Measurements from ENCODE around the gene SDS. TPM values are rescaled to one million over a fixed set of nuclear protein-coding genes. Genes with fewer than 3 reads are reported as not detected.
"Not testable (repeated sequence)": the region's sequence is repeated elsewhere in the genome, so short reads cannot be mapped to it uniquely, and the experiment has no call there.

Gene SDS
- total and polyA plus RNA-seq, 2 experiments from 2014 or later, result not detected

DNA sequence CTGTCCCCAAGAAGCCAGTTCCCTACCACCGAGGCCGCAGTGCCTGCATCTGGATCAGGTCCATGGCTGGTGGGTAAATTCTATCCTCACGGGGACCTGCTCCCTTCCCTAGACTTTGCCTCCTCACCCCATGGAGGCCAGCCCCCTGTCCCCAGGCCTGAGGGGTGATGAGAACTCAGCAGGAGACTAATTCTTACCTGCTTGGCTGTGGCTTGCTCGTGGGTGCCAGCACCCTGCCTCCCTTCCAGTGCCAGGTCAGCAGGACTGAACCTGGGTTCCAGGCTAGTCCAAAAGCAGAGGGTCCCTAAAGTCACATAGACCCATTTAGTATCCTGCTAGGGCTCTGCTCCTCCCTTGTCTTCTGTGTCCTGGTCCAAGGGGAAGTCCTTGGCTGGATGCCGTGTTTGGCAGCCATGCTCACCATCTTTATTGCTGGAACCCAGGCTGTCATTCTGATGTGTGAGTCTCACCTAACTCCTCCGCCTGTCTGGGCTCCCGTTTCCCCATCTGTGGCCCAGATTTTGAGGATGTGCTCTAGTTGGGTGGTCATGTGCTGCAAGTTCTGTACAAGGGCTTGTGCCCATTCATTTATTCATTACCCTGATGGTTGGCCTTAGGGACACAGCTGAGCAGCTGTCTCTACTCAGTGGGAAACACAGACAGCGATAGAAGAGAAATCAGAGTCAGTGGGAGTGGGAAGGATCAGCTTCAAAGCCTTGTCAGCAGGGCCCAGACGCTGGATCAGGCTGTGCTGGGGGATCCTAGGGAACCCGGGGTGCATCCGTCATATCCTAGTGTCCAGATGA, 44.4 kb downstream of the SDS start:
- Histone ChIP-seq H3K4me3 (peak overlapping the region; percentile 52), H3K27ac (no peak overlapping the region), H3K36me3 (no peaks in the 10 kb centered on the region), H3K4me1 (ENCODE audit: low read depth) (no peaks in the 10 kb centered on the region), H3K9me3 (ENCODE audit: low read depth) (no peaks in the 10 kb centered on the region), H3K27me3 (no peaks in the 10 kb centered on the region)
- TF ChIP-seq, protein P1, sequence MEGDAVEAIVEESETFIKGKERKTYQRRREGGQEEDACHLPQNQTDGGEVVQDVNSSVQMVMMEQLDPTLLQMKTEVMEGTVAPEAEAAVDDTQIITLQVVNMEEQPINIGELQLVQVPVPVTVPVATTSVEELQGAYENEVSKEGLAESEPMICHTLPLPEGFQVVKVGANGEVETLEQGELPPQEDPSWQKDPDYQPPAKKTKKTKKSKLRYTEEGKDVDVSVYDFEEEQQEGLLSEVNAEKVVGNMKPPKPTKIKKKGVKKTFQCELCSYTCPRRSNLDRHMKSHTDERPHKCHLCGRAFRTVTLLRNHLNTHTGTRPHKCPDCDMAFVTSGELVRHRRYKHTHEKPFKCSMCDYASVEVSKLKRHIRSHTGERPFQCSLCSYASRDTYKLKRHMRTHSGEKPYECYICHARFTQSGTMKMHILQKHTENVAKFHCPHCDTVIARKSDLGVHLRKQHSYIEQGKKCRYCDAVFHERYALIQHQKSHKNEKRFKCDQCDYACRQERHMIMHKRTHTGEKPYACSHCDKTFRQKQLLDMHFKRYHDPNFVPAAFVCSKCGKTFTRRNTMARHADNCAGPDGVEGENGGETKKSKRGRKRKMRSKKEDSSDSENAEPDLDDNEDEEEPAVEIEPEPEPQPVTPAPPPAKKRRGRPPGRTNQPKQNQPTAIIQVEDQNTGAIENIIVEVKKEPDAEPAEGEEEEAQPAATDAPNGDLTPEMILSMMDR (IDR thresholded peaks at IDR 0.05; ENCODE audit: low read depth, low read length), result no peak
- peak in 1 of 2 donors; percentile 53 for DNase-seq (ENCODE audit: low read depth in 1 of 2, low spot score in 1 of 2)

DNA sequence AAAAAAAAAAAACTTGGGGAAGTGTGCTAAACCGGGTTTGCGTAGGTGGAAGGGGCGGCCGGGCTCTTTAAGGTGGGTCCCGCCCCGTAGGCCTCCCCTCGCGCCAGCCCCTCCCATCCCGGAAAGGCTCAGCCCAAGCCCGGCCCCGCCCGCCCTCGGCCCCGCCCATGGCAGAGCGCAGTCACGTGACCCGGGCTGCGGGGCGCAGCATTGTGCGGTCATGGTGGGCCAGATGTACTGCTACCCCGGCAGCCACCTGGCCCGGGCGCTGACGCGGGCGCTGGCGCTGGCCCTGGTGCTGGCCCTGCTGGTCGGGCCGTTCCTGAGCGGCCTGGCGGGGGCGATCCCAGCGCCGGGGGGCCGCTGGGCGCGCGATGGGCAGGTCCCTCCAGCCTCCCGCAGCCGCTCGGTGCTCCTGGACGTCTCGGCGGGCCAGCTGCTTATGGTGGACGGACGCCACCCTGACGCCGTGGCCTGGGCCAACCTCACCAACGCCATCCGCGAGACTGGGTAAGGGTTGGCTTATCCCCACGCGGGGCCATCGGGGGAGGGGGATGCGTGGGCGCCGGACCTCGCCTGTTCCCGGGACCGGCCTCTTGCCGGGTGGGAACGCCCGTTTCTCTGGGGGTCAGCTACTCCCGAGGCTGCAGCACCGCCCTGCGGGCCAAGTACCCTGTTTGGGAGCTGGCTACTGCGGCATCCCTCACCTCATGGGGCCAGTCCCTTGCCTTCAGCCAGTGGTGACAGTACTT, 45.1 kb downstream of the SDS start, which contains the start of gene PLBD2:
Gene PLBD2, plus strand, starts transcription at position 207 of the 752 bp plus-strand sequence. Its CDS starts 14 bp downstream, at position 221.
- DNase-seq (ENCODE audit: low read depth in 1 of 2, low spot score in 1 of 2), result peak; percentile 97
- Histone ChIP-seq H3K4me1 (ENCODE audit: low read depth) (no peaks in the 10 kb centered on the region), H3K9me3 (ENCODE audit: low read depth) (no peaks in the 10 kb centered on the region), H3K36me3 (no peaks in the 10 kb centered on the region), H3K4me3 (peak within 1 kb of the TSS; percentile 52), H3K27ac (no peak within 1 kb of the TSS), H3K27me3 (no peaks in the 10 kb centered on the region)
- TF ChIP-seq, protein P1 (IDR thresholded peaks at IDR 0.05; ENCODE audit: low read depth, low read length), result no peak

DNA sequence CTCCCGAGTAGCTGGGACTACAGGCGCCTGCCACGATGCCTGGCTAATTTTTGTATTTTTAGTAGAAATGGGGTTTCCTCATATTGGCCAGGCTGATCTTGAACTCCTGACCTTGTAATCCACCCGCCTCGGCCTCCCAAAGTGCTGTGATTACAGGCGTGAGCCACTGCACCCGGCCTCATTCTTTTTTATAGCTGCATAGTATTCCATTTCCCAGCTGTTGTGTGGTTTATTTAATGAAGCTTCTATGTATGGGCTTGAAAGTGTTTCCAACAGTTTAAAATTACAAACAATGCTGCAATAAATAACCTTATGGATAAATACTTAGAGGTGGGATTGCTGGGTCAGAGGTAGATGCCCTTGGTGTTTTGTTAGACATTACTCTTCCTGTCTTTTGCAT, 49.5 kb downstream of the SDS start:
- not testable (repeated sequence) for H3K36me3 ChIP-seq; H3K27me3 ChIP-seq; H3K4me3 ChIP-seq; DNase-seq (ENCODE audit: low read depth in 1 of 2, low spot score in 1 of 2); H3K9me3 ChIP-seq (ENCODE audit: low read depth); H3K27ac ChIP-seq; H3K4me1 ChIP-seq (ENCODE audit: low read depth)

DNA sequence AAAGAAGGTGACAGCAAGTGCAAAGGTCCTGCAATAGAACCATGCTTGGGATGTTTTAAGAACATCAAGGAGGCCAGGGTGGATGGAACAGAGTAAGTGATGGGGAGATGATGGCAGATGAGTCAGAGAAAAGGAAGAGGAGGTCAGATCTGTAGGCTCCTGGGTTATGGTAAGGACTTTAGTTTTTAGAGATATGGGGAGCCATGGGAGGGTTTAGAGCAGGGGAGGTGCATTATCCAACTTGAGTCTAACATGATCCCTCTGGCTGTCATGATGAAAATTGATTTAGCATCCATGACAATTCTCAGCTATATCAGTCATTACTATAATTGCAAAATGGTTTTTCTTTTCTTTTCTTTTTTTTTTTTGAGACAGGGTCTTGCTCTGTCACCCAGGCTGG, 52.6 kb downstream of the SDS start:
- no peak for DNase-seq (ENCODE audit: low read depth in 1 of 2, low spot score in 1 of 2)
- Histone ChIP-seq H3K27me3 (no peaks in the 10 kb centered on the region), H3K27ac (no peak overlapping the region), H3K36me3 (no peaks in the 10 kb centered on the region), H3K4me3 (no peak overlapping the region), H3K4me1 (ENCODE audit: low read depth) (no peaks in the 10 kb centered on the region), H3K9me3 (ENCODE audit: low read depth) (no peaks in the 10 kb centered on the region)
- TF ChIP-seq, protein P1 (IDR thresholded peaks at IDR 0.05; ENCODE audit: low read depth, low read length), result no peak

DNA sequence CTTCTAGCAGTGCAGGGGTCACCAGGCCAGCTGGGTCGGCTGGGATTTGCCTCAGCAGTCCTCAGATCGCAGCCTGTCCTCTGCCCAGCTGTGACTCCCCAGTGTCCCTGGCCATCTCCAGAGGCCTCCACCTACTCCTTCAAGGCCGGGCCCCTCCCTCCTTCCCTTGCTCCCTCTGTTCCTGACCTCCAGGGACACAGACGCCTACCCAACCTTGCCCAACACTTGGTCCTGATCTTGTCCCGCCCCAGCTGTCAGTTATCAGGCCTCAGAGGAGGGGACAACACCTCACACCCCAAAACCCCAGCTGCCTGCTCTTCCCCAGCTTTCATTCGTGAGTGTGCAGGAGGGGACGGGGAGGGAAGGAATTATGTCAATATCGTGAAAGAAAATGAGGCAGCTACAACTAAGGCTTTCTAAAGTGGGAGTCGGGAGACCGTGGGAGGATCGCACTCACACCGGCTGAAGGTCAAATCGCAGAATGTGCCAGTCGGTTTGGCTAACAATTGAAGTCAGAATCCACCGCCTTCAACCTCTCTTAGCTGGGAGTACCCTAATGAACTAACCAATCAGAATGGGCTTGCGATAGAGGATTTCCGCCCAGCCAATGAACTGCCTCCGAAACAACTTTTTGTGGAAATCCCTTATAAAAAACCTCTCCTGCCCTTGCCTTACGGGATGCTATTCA, 54.7 kb downstream of the SDS start:
- TF ChIP-seq, protein P1 (IDR thresholded peaks at IDR 0.05; ENCODE audit: low read depth, low read length), result no peak
- Histone ChIP-seq H3K4me3 (no peak overlapping the region), H3K36me3 (no peaks in the 10 kb centered on the region), H3K27ac (no peak overlapping the region), H3K27me3 (no peaks in the 10 kb centered on the region), H3K9me3 (ENCODE audit: low read depth) (no peaks in the 10 kb centered on the region), H3K4me1 (ENCODE audit: low read depth) (no peaks in the 10 kb centered on the region)
- peak in 1 of 2 donors; percentile 35 for DNase-seq (ENCODE audit: low read depth in 1 of 2, low spot score in 1 of 2)

Measured in cardiac muscle cell (in vitro differentiated cells and primary cell).